GM18873 (cell line): ENCODE data around the gene PREB.
"Not testable (repeated sequence)": the region's sequence is repeated elsewhere in the genome, so short reads cannot be mapped to it uniquely, and the experiment has no call there.

Experiments
- ATAC-seq: cut with Tn5 transposase; IDR thresholded peaks from one replicate; pipeline ENCODE4 v1.9.1; 2021; ENCODE audit warnings: mild to moderate bottlenecking, moderate library complexity, moderate number of reproducible peaks; ENCODE audit not compliant: unreplicated experiment, low FRiP score

Gene PREB, protein sequence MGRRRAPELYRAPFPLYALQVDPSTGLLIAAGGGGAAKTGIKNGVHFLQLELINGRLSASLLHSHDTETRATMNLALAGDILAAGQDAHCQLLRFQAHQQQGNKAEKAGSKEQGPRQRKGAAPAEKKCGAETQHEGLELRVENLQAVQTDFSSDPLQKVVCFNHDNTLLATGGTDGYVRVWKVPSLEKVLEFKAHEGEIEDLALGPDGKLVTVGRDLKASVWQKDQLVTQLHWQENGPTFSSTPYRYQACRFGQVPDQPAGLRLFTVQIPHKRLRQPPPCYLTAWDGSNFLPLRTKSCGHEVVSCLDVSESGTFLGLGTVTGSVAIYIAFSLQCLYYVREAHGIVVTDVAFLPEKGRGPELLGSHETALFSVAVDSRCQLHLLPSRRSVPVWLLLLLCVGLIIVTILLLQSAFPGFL

GRCh38 chr2:27133905-27134780, at the start of gene PREB:
Gene PREB (minus strand): TSS chr2:27134636. CDS start chr2:27134421, 215 bp downstream.
- peak; percentile 62 for ATAC-seq

GRCh38 chr2:27184115-27184514, 49.7 kb upstream of the PREB start:
- no peak for ATAC-seq

DNA sequence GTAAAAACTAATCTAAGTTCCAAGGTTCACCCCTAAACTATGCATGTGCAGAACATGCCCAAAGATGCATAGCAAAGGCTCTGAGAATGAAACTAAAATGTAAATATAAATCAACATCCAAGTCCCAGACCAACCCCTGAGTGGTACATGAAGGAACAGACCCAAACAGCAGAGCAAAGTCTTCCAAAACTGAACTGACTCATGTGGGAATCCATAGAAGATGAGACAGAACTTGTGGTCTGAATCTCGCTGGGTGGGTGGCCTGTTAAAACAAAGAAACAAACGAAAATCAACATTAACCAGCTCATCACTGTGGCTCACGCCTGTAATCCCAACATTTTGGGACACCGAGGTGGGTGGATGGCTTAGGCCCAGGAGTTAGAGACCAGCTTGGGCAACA, 47.9 kb upstream of the PREB start:
- ATAC-seq, result no peak

DNA sequence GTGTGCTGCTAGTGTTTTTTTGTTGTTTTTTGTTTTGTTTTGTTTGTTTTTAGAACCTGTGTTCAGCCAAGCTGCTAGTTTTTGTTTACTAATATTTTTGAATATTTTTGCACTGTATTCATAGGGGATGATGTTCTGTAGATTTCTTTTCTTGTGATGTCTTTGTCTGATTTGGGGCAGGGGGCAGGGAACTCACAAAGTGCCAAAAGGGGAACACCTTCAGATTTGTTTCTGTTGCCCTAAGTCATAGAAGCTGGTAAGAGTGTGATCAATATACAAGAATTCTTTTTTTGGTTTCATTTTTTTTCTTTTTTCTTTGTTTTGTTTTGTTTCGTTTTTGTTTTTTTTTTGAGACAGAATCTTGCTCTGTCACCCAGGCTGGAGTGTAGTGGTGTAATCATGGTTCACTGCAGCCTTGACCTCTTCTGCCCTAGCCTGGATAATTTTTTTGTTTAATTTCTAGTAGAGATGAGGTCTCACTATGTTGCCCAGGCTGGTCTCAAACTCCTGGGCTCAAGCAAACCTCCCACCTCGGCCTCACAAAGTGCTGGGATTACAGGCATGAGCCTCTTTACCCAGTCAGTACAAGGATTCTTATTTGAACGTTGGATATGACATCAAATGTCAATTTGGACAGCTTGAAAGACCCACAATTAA, 45.0 kb upstream of the PREB start:
- no peak for ATAC-seq

DNA sequence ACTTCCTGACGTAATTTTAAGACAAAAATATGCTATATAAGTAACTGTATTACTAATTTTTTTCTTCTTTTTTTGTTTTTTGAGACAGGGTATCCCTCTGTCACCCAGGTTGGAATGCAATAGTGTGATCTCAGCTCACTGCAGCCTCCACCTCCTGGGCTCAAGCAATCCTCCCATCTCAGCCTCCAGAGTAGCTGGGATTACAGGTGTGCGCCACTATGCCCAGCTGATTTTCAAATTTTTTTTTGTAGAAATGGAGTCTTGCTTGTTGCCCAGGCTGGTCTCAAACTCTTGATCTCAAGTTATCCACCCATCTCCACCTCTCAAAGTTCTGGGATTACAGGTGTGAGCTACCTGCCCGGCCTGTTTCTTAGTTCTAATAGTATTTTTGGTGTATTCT, 44.0 kb upstream of the PREB start:
- no peak for ATAC-seq

DNA sequence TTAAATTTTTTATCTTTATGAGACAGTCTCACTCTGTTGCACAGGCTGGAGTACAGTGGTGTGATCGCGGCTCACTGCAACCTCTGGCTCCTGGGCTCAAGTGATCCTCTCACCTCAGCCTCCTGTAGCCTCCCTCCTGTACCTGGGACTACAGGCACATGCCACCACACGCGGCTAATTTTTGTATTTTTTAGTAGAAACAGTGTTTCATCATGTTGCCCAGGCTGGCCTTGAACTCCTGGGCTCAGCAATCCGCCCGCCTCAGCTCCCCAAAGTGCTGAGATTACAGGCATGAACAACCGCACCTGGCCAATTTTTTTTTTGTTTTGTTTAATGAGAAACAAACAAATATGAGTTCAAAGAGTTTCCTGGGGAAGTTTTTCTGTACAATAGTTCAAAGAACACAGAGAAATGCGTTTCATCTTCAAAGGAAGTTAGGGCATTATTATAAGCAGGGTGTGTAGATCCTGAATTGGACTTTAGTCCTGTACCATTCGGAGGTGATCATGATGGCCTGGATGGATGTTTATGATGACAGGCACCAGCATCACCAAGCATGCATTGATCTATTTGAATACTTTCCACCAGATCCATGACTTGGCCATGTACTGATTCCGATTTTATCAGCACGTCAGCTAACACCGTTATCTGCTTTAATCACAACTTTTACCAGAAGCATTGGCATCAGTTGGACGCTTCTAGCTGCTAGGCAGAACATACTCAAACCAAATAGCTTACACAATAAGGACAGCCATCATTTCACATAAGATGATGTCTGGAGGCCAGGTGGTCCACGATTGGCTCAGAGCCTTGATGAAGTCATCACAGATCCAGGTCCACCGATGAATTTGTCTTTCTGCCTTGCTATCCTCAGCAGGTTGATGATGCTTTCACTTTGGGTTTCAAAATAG, 43.3 kb upstream of the PREB start:
- ATAC-seq, result no peak

DNA sequence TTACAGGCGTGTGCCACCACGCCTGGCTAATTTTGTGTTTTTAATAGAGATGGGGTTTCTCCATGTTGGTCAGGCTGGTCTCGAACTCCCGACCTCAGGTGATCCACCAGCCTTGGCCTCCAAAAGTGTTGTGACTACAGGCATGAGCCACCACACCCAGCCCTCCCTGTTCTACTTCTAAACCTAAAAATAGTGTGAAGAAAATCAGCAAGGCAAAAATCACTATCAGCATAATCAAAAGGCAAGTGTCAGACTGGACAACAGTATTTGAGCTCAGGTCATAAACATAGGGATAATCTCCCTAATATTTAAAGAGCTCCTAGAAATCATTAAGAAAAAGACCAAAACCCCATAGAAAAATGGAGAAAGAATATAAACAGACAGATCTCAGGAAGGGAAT, 41.3 kb upstream of the PREB start:
- not testable (repeated sequence) for ATAC-seq

- ATAC-seq, result no peak
Observed at GRCh38 chr2:27175330-27175729, 40.9 kb upstream of the PREB start.

DNA sequence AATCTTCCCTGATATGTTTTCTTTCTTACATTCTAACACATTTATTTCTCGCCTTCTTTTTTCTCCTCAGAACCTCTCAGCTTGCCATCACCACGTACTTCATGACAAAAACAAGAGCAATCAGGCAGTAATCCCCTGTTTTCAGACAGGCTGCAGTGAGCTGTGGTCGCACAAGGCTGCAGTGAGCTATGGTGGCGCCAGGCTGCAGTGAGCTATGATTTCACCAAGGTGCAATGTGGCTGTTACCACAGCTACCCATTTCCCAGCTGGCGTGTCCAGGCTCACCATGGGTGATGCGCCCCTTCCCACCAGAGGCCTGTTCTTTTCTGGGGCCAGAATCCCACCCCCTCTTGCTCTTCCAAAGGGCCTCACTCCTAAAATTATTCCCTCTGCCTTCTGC, 40.2 kb upstream of the PREB start:
- ATAC-seq, result no peak

- ATAC-seq, result no peak
Observed at GRCh38 chr2:27171351-27171848, 37.0 kb upstream of the PREB start.

- ATAC-seq, result no peak
Observed at GRCh38 chr2:27170581-27171337, 36.3 kb upstream of the PREB start.

GRCh38 chr2:27164960-27165763, 30.7 kb upstream of the PREB start:
- ATAC-seq, result no peak

DNA sequence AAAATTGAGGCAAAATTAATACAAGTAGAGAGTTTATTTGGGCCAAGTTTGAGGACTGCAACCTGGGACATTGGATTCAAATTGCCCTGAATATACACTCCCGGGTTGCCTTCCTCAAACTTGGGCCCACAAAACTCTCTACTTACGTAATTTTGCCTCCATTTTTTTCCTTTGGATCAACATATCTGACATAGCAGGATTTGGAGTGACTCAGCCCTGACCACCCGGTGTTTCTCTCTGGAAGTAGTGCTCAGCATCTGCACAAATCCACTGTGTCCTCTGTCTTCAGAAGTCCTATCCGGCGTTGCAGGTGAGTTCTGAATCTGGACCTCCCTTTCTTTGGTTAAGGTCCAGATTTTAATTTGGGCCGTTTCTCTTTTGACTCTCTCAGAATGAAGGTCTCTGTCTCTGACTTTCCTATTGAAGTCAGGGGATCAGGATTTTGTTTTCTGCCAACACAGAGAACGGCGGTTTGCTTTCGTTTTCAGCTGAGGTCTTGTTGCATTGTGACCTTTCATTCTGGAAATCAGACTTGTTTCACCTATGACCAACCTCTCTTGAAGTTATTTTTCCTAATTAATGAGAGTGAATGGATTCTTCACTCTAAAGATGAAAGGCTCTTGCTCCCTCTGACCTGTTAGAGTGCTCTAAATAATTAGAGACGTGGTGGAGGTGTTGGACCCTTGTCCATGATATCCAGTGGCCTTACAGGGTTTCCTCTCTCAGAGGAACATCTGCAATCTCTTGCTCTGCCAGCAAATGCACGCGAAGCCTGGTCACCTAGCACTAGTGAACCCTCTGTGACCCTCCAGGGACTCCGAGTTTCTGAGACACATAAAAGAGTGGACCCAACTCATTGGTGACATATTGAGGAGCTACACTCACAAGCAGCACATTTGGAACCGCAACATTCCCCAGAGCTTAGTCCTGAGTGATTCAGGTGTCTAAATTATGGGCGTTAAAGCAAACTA, 28.0 kb upstream of the PREB start:
- no peak for ATAC-seq

DNA sequence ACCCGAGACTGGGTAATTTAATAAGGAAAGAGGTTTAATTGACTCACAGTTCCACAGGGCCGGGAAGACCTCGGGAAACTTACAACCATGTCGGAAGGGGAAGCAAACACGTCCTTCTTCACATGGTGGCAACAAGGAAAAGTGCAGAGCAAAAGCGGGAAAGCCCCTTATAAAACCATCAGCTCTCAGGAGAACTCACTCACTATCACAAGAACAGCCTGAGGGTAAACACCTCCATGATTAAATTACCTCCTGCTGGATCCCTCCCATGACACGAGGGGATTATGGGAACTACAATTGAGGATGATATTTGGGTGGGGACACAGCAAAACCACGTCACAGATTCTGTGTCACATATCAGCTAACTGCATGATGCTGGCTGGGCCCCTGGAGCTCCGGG, 25.8 kb upstream of the PREB start:
- ATAC-seq, result no peak

- no peak for ATAC-seq
Observed at GRCh38 chr2:27159271-27159670, 24.8 kb upstream of the PREB start.

DNA sequence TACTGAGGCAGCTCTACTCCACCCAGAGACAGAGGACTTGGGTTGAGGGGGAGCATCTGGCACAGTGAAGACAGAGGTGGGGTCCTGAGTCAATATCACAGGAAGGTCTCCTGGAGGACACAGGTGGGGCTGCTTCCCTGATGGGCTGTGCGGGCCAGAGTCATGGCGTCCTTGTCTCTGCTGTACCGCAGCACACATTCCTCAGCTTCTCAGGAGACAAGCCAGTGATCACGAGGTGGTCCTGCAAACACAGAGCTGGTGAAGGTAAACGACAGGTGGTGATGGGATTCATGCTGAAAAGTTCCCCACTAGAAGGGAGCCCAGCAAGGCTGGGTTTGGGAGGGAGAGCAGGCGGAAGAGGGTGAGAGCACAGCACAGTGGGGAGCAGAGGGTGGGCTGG, 24.0 kb upstream of the PREB start:
- ATAC-seq, result no peak

DNA sequence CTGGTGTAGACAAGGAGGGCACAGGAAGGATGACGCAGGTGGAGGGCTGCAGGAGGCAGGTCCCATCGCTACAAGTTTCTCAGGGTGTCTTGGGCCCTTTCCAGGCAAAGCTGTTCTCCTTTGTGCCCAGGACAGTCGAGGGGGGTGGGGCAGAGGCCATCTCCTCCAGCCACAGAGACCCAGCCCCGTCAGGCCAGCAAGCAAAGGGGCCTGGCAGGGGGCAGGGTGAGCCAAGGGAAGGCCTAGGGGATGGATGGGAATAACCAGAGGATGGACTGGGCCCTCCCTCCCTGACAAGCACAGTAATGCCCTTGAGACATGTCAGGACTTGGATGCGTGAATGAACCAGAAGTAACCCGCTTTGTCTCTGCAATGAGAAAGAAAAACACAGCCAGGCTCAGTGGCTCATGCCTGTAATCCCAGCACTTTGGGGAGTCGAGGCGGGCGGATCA, 20.7 kb upstream of the PREB start:
- ATAC-seq, result no peak
